HepG2 (cell line): Measurements from ENCODE around the gene SYNGR2. TPM values are rescaled to one million over a fixed set of nuclear protein-coding genes. Genes with fewer than 3 reads are reported as not detected.
A peak's percentile ranks its signal among the peaks of the same experiment; 100 is the strongest.

Experiments
- HNF1B ChIP-seq: sonication (generic); formaldehyde crosslinking; IDR thresholded peaks from 2 replicates; pipeline ENCODE4 v1.5.1; 2020; ENCODE audit warnings: mild to moderate bottlenecking, moderate library complexity, missing genetic modification reagents
- LCORL ChIP-seq, 2 experiments: fragments of 450-650 bp in 1 of 2; sonication (generic) in 1 of 2; formaldehyde crosslinking in 1 of 2; IDR thresholded peaks; 2 replicates each; pipeline versions ENCODE4 v1.5.0 to v1.6.1; 2017 to 2020; ENCODE audit warnings: antibody characterized with exemption in 1 of 2, missing genetic modification reagents in 1 of 2
- MAZ ChIP-seq, 2 experiments: sonication (generic) in 1 of 2; formaldehyde crosslinking in 1 of 2; IDR thresholded peaks; 2 replicates each; pipeline versions ENCODE4 v1.5.0 to v1.6.1; 2012 to 2020; ENCODE audit warnings: low read depth in 2 of 2, mild to moderate bottlenecking in 2 of 2, borderline replicate concordance in 1 of 2, improper control_type of control experiment in 1 of 2, low read length in 1 of 2, missing genetic modification reagents in 1 of 2, moderate library complexity in 1 of 2
- MEIS1 ChIP-seq: sonication (generic); formaldehyde crosslinking; IDR thresholded peaks from 2 replicates; pipeline ENCODE4 v1.9.0; 2021; ENCODE audit warnings: mild to moderate bottlenecking, missing genetic modification reagents, moderate library complexity, borderline replicate concordance
- MNT ChIP-seq: fragments of 450-650 bp; IDR thresholded peaks from 2 replicates; pipeline ENCODE4 v1.6.1; 2016
- NAIF1 ChIP-seq: sonication (generic); formaldehyde crosslinking; IDR thresholded peaks from 2 replicates; pipeline ENCODE4 v1.5.0; 2020; ENCODE audit warnings: mild to moderate bottlenecking, missing genetic modification reagents, borderline replicate concordance
- PRMT3 ChIP-seq: sonication (generic); formaldehyde crosslinking; IDR thresholded peaks from 2 replicates; pipeline ENCODE4 v1.8.1; 2022; ENCODE audit warnings: low read depth, mild to moderate bottlenecking, moderate library complexity, missing genetic modification reagents, borderline replicate concordance
- SOX5 ChIP-seq: IDR thresholded peaks from 2 replicates; pipeline ENCODE4 v1.6.1; 2016; ENCODE audit warnings: borderline replicate concordance
- TFE3 ChIP-seq: IDR thresholded peaks from 2 replicates; pipeline ENCODE4 v1.6.1; 2016
- ZKSCAN1 ChIP-seq: fragments of 150-350 bp; IDR thresholded peaks from 2 replicates; pipeline ENCODE4 v1.6.1; 2014; ENCODE audit warnings: low read length
- ZNF230 ChIP-seq: sonication (generic); formaldehyde crosslinking; IDR thresholded peaks from 2 replicates; pipeline ENCODE4 v1.4.0; 2020; ENCODE audit warnings: mild to moderate bottlenecking, missing genetic modification reagents
- ZNF382 ChIP-seq: sonication (generic); formaldehyde crosslinking; IDR thresholded peaks from 2 replicates; pipeline ENCODE4 v1.5.0; 2020; ENCODE audit warnings: missing genetic modification reagents, mild to moderate bottlenecking, borderline replicate concordance
- ZNF530 ChIP-seq: sonication (generic); formaldehyde crosslinking; IDR thresholded peaks from 2 replicates; pipeline ENCODE4 v1.5.0; 2020; ENCODE audit warnings: low read depth, mild to moderate bottlenecking, missing genetic modification reagents
- ZNF558 ChIP-seq: sonication (generic); formaldehyde crosslinking; IDR thresholded peaks from 2 replicates; pipeline ENCODE4 v1.9.0; 2022; ENCODE audit warnings: mild to moderate bottlenecking, missing genetic modification reagents, borderline replicate concordance
- ZNF576 ChIP-seq: sonication (generic); formaldehyde crosslinking; IDR thresholded peaks from 2 replicates; pipeline ENCODE4 v1.4.0; 2020; ENCODE audit warnings: mild to moderate bottlenecking, missing genetic modification reagents
- ZNF687 ChIP-seq: sonication (generic); formaldehyde crosslinking; IDR thresholded peaks from 2 replicates; pipeline ENCODE4 v1.5.1; 2020; ENCODE audit warnings: mild to moderate bottlenecking, missing genetic modification reagents, moderate library complexity
- polyA plus RNA-seq, 8 experiments: library from polyadenylated mRNA; depleted of rRNA in 3 of 8; stranded (reverse) in 7 of 8; unstranded in 1 of 8; fragments of >200 nt; fragmentation: Illumina TruSeq in 4 of 8; extraction: Trizol in 4 of 8; gene quantifications; 2 replicates each; pipeline versions ENCODE4 v1.2.1 to v1.2.3, GENCODE V29; 2011 to 2016; ENCODE audit warnings: low read depth in 4 of 8, missing spikeins in 1 of 8, mixed read lengths in 1 of 8; ENCODE audit not compliant: insufficient read depth in 1 of 8
- total RNA-seq, 5 experiments: library from RNA; depleted of rRNA; stranded (reverse); fragments of >200 nt; fragmentation: Illumina TruSeq; extraction: Trizol; gene quantifications; 2 replicates each; pipeline ENCODE4 v1.2.3, GENCODE V29; 2016; ENCODE audit warnings: low read depth in 1 of 5

Gene SYNGR2
- total and polyA plus RNA-seq, 2 of the 13 experiments (the other 11 are each of a cell fraction or from before 2014, with no cell fraction given) = 46.7 to 170 TPM

- TF ChIP-seq ZNF687 (CRISPR knock-in tag) (peak; percentile 95), TFE3 (CRISPR knock-in tag) (peak; percentile 79), ZNF576 (CRISPR knock-in tag) (0 out of 2 replicates have a peak, but pooled peaks have one; percentile 56), ZNF558 (no peak; the same call in 1 of the 2 replicates), LCORL (IDR thresholded peaks at IDR 0.05) (no peak), LCORL (CRISPR knock-in tag; IDR thresholded peaks at IDR 0.05) (peak; percentile 92), NAIF1 (CRISPR knock-in tag) (no peak), ZNF382 (CRISPR knock-in tag) (no peak), HNF1B (CRISPR knock-in tag) (peak; percentile 73), ZNF530 (CRISPR knock-in tag) (no peak), ZKSCAN1 (no peak), SOX5 (CRISPR knock-in tag) (peak; percentile 67), PRMT3 (no peak), MNT (no peak), MEIS1 (peak; percentile 19; the same call in 1 of the 2 replicates), MAZ (IDR thresholded peaks at IDR 0.05; ENCODE audit: borderline replicate concordance, low read depth, low read length) (peak; percentile 59; the same call in 1 of the 2 replicates), MAZ (CRISPR knock-in tag; IDR thresholded peaks at IDR 0.05; ENCODE audit: low read depth) (peak; percentile 72; the same call in 1 of the 2 replicates), ZNF230 (CRISPR knock-in tag) (0 out of 2 replicates have a peak, but pooled peaks have one; percentile 48)
Observed at GRCh38 chr17:78127239-78127887, 41.0 kb upstream of the SYNGR2 start (continued).
